ENCODE results near the gene DNAJB13.
"Not testable (repeated sequence)": the region's sequence is repeated elsewhere in the genome, so short reads cannot be mapped to it uniquely, and the experiment has no call there.

Gene DNAJB13, protein sequence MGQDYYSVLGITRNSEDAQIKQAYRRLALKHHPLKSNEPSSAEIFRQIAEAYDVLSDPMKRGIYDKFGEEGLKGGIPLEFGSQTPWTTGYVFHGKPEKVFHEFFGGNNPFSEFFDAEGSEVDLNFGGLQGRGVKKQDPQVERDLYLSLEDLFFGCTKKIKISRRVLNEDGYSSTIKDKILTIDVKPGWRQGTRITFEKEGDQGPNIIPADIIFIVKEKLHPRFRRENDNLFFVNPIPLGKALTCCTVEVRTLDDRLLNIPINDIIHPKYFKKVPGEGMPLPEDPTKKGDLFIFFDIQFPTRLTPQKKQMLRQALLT

DNA sequence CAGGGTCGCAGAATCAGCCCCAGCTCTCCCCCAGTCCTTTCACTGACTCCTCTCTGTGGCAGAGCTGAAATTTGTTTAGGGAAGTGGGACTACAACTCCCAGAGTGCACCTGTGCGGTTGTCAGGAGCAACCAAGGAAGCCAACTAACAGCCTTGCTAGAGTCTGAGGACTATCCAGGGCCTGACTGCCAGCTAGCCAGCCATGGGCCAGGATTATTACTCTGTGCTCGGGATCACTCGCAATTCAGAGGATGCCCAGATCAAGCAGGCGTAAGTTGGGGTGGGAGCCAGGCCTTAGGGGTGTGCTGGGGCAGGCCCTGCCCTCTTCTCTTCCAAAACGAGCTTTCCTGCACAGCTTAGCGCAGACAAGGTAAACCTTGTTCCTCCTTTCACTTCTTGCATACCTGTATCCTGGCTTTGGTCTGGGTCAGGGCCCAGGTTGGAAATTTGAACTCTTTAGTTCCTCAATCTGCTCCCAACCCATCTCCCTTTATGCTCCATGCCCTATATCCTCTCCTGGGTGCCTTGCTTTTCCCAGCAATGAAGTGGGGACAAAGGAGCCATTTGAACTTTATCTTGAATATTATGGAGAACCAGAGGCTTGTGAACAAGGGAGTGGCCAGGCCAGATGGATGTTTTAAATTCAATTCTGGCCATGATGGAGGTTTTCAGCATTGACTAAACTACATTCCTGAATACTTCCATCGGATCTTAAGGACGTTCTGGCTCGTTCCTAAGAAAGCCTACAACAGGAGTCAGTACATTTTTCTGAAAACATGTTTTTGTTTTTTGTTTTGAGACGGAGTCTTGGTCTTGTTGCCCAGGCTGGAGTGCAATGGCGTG is at the start of gene DNAJB13:
Gene DNAJB13 (plus strand): TSS at position 158 of the 842 bp plus-strand sequence. CDS start 44 bp downstream, at position 202.
- peak; percentile 21 for DNase-seq

DNA sequence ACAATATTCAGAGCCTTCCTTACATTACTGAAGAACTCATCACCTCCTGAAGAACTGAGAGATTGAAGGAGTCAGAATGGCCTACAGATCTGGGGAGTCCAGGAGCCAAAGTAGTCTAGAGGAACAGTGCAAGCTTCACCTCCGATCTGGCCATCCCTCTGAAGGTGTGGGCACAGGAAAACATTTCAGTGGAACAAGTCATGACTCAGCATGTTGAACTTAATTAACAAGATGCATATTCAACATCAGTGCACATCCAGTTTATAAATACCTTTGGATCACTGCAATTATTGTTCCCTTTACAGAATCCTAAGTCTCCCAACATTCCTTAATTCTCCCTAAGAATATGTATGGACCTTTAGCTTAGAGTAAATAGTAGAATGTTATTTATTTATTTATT is 48.5 kb upstream of the DNAJB13 start:
- DNase-seq, result no peak

DNA sequence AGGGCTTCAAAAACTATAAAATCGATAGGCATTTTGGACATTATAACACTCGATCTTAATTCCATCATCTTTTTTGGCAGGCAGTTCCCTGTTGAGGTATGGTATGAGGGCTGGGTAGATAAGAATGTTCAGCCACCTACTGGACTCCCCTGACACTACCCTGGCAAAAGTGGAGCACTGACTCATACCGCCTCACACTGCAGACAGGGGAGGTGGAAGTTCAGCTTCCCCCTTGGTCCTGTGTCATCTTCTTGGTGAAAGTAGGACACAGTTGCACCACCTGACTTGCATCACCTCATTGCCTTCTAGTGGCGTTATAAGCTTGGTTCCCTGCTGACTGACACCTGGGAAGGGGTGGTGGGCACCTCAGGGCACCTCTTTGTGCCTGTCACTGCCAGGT is 43.6 kb upstream of the DNAJB13 start:
- no peak for DNase-seq

DNA sequence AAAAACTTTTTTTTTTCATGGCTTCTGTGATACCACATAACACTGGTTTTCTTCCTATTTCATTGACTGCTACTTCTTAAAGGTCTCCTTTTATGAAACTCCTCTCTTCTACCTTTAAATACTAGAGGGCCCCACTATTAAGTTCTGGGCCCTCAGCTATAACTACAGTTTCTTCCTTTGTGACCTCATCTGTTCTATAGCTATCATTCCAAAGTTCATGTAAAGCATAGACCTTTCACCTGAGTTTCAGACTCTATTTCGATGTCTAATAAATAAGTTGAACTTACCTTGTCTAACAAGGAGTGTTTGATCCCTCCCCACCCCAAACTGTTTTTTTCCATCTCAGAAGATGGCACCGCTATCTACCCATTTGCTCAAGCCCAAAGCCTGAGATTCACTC is 38.8 kb upstream of the DNAJB13 start:
- no peak for DNase-seq

DNA sequence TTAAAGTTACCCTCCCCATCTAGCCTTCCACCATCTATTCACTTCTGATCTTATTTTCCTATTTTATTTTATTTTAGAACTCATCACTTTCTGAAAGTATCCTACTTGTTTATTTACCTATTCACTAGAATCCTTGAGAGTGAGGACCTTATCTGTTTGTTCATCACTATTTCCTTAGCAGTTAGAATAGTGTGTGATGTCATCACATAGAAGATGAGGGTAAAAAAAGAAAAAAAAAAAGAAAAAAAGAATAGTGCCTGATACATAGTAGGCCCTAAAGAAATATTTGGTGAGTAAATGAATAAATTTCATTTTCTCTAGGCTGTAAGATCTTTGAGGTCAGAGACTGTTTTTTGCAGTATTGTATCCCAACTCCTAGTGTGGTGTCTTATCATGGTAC is 37.4 kb upstream of the DNAJB13 start:
- no peak for DNase-seq

DNA sequence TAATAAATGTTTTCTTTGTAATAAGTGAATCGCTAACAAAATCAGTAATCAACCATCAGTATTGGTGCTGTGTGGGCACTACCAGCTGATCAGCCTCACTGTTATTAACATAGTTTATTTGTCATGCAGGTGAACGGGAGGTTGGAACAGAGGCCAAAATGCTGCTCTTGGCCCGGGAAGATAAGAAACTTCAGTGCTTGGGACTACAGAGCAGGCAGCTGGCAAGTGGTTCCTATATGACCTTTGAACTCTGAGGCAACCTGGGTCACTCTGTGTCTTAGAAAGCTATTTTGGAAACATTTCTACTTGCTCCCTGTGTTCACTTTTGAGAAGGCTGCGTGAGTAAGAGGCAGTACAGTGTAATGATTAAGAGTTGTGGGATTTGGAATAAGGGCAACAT is 36.5 kb upstream of the DNAJB13 start:
- DNase-seq, result no peak

DNA sequence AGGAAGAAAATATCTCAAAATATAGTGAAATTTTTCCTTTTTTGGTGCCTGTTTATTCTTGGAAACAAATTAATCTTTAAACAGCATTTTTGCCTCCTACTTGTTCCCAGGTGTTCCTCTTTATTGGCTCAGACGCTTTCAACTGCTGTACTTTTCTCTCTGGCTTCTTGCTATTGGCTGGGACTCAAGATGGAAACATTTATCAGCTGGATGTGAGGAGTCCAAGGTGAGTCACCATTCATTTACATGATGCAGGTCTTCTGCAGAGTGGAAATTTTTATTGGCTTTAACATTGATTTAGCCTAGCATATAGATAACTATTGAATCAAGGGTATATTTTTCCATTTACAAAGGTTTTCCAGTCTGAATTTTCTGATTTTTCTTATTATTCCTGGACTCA is 34.4 kb upstream of the DNAJB13 start:
- DNase-seq, result no peak

DNA sequence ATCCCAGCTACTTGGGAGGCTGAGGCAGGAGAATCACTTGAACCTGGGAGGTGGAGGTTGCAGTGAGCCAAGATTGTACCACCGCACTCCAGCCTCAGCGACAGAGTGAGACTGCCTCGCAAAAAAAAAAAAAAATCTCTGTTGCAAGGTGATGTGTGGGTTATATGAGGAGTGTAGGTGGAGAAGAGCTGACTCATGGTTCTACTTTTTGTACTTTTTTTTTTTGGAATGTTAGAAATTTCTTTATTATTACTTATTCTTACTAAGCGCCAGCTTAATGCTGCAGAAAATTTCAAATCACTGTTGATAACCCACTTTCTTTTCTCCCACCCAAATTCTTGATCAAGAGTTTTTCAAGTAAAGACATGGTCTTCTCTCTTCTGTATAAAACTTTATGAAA is 29.6 kb upstream of the DNAJB13 start:
- no peak for DNase-seq

DNA sequence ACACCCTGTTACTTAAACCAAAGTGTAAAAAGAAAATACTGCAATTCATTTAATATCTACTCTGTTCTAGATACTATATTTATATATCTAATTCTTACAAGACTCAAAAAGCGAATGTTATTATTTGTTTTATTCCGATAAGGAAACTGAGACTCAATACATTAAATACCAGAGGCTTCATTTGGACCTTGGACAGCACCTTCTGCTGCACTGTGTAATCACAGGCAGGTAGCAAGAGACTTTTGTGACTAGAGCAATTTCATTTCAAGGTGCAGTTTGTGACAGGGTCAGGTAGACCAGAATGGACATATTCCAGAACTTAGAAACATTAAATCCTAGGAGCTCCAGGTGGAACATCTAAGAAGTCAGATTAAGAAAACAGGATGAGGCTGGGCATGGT is 21.4 kb upstream of the DNAJB13 start:
- DNase-seq, result no peak

DNA sequence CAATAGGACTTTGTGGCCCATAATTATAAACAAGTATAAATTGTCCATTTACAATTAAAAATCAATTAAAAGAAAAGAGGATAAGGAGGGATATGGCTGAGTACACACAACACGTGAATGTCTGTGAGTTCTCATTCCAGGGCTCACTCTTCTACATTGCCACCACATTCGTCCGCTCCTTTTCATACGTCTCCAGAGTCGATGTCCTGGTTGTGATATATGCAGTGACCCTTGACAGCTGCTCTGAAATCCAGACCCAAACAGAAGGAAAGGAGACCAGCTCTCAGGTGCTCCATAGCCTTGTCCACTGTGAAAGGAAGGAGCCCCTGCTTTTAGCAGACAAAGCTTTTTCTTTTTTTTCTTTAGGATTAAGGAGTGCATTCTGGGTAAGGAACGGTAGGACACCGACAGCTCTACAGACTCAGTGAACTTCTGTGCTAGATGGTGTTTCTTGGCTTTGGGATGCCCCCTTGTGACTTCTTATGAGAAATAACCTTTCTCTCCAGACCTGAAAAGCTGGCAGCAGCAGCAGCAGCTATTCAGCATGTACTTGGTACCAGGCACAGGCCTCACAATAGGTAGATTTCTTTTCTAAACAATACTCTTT is 19.7 kb upstream of the DNAJB13 start:
- DNase-seq, result peak; percentile 8

DNA sequence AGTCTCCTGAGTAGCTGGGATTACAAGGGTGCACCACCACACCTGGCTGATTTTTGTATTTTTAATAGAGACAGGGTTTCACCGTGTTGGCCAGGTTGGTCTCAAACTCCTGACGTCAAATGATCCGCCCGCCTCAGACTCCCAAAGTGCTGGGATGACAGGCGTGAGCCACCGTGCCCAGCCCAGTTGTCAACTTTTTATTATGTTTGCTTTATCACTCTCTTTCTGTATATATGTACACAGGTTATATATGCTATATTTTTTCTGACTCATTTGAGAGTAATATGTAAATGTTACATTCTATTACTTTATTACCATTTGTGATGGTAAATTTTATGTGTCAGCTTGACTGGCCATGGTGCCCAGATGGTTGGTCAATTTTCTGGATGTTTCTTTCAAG is 18.9 kb upstream of the DNAJB13 start:
- no peak for DNase-seq

DNA sequence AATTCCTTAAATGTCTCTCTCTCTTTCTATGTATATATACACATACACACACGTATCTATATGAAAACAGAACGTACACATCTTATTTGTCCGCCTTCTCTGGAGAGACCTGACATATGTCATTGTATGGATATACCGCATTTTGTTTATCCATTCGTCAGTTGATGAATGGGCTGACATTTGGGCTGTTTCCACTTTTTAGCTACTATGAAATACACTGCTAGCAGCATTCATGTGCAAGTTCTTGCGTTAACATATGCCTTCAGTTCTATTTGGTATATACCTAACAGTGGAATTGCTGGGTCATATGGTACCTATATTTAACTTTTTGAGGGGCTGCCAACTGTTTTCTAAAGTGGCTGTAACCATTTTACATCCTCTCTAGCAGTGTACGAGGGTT is 18.0 kb upstream of the DNAJB13 start:
- DNase-seq, result no peak

DNA sequence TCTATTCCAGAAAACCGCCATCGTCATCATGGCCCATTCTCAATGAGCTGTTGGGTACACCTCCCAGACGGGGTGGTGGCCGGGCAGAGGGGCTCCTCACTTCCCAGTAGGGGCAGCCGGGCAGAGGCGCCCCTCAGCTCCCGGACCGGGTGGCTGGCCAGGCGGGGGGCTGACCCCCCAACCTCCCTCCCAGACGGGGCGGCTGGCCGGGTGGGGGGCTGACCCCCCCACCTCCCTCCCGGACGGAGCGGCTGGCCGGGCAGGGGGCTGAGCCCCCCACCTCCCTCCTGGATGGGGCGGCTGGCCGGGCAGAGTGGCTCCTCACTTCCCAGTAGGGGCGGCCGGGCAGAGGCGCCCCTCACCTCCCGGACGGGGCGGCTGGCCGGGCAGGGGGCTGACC is 14.8 kb upstream of the DNAJB13 start:
- DNase-seq, result not testable (repeated sequence)

DNA sequence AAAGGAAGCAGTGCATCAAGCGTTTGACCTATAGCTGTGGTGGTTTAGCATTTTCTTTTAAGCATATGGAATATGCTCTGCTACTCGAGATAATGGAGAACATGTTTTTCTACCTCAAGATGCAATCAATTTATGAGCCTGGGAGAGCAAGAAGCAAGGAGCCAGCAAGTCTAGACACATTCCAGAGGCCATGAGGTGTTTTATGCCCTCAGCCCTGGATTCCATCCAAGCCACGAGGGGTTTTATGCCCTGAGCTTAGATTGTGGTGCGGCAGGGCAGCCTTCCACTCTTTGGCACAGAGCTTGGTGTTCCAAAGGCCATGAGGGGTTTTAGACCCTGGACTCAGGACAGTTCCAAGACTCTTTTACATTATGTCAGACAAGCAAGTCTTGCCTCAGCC is 11.7 kb upstream of the DNAJB13 start:
- no peak for DNase-seq

DNA sequence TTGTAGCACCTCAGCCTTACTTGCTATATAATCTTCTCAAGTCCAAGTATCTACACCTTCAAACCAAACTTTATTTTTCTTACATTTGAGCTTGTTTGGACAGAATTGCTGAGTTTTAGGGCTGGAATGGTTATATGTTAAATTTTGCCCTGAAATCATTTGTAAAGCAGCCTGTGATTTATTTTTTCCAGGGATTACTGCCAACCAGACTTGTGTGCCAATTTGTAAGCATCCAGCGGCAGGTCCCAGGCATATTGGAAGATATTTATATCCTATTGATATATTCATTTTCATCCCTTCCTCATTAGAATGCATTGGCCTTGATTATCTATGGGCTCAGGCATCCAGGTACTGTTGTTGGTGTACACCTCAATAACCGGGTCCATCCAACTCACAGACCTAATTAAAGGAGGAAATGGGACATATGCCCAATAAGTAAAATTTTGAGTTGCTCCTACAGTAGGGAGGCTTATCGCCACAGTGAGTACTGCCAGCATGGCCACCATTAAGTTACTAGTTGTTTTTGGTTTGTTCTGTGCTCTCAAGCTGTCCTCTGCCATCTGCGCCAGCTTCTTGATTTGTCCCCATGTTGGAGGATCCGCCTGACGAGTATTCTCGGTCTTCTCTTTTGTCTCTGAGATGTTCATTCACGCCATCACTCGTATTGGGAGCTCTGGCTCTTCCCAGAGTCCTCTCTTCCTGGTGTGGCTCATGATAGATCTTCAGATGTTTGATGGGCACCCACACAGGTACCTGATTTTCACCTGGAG is 9.8 kb upstream of the DNAJB13 start:
- no peak for DNase-seq

DNA sequence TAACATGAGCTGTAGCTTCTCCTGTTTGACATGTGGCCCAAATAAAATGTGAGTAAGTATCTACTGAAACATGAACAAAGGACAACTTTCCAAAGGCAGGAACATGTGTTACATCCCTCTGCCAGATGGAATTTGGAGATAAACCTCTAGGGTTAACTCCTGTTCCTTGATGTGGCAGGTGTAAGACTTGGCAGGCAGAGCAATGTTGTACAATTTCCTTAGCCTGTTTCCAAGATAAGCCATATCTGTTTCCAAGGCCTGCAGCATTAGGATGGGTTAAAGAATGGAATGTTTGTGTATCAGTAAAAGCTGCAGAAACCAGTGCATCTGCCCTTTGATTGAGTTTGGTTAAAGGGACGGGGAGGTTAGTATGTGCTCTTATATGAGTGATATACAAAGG is 8.8 kb upstream of the DNAJB13 start:
- DNase-seq, result no peak

DNA sequence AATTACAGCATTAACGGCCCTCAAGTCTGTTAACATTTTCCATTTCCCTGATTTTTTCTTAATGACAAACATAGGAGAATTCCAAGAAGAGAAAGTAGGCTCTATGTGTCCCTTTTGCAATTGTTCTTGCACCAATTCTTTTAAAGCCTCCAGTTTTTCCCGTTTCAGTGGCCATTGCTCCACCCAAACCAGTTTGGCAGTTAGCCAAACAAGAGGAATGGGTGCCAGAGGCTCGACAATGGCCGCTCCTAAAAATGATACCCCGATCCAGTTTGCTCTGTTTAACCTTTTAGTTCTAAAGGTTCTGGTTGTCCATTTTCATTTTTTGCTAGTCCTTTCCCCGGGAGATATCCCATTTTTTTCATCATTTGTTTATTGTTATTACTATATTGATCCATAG is 6.7 kb upstream of the DNAJB13 start:
- no peak for DNase-seq

DNA sequence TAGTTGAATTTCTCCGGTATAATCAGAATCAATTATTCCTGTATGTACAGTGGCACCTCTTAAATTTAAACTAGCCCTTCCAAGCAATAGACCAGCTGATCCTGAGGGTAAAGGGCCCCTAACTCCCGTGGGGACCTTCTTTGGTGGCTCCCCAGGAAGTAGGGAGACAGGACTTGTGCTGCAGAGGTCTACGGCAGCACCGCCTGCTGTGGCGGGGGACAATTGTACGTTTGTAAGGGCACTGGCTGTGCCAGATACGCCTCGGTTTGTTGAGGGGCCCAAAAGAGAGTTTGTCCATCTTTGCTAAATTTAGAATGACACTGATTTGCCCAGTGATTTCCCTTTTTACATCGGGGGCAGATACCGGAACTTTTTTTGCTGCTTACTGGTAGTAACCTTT is 5.9 kb upstream of the DNAJB13 start:
- DNase-seq, result no peak

DNA sequence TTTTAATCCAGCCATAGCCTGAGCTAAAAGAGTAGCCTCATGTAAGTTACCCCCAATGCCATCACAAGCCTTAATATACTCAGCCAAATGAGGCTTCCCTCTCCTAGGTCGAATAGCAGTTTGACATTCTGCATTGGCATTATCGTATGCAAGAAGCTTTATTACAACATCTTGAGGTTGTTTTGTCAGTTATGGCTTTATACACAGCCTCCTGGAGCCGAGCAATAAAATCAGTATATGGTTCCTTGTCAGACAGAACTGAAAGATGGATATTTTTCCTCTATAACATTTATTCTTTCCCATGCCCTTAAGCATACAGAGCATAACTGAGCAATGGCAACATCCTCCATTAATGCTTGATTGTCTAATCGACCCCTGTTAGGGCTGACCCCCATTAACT is 5.4 kb upstream of the DNAJB13 start:
- DNase-seq, result no peak

DNA sequence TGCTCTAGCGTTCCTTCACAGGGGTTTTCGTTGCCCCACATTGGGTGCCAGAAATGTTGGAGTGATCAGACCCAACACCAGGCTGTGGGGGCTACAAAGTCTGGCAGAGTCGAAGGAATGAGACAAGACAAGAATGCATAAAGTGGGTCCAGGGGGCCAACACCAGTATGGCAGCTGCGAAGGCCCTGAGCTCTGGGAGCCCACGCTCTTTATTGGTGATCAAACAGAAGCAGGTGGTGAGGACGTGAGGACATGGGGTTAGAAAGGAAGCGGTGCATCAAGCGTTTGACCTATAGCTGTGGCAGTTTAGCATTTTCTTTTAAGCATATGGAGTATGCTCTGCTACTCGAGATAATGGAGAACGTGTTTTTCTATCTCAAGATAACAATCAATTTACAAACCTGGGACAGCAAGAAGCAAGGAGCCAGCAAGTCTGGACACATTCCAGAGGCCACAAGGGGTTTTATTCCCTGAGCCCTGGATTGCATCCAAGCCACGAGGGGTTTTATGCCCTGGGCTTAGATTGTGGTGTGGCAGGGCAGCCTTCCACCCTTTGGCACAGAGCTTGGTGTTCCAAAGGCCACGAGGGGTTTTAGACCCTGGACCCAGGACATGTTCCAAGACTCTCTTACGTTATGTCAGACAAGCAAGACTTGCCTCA is 3.9 kb upstream of the DNAJB13 start:
- no peak for DNase-seq

DNA sequence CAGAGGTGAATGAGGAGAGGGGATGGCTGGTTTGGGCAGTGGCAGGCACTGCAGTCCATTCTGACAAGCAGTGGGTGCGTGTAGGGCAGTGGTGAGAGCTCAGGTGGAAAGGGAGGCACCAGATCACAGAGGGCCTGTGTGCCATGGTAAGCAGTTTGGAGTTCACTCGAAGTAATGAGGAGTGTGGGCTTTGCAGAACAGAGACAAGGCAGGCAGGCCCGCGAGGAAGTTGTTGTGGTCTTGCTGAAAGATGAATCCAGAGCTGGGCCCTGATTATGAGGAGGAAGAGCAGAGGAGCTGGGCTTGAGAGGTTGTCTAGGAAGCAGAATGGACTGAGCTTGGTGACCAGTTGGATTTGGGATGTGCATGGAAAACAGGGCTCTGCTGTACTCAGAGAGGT is 1.6 kb upstream of the DNAJB13 start:
- DNase-seq, result no peak

DNA sequence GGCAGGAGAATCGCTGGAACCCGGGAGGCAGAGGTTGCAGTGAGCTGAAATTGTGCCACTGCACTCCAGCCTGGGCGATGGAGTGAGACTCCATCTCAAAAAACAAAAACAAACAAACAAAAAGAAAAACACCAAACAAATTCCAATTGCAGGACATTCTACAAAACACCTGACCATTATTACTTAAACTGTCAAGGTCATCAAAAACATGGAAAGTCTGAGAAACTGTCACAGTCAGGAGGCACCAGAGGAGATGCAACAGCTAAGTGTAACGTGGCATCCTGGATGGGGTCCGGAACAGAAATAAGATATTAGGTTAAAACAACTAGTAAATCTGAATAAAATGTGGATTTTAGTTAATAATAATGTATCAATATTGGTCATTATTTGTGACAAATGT is 914 bp upstream of the DNAJB13 start:
- DNase-seq, result no peak

DNA sequence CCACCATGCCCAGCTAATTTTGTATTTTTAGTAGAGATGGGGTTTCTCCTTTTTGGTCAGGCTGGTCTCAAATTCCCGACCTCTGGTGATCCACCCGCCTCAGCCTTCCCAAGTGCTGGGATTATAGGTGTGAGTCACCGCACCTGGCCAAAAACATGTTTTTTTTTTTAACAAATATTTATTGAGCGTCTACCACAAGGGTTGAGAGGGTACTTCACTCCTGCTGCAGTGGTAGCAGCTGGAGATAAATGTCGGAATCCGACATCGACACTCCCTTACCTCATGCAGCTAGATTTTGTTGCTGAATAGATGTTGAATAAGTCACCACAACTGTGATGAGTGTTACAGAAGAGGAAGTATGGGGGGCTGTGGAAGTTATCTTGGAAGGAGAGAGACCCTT is 971 bp downstream of the DNAJB13 start:
- DNase-seq, result no peak
